WTC11 (cell line): ENCODE results near the gene CD320. TPM values are rescaled to one million over a fixed set of nuclear protein-coding genes. Genes with fewer than 3 reads are reported as not detected.

ENCODE experiments used
- ATAC-seq: fragments of 200-7000 bp; cut with Tn5 transposase; 2 replicates; pipeline ENCODE4 v1.10.0; 2021; ENCODE audit warnings: mild to moderate bottlenecking, moderate library complexity
- CTCF ChIA-PET: fragments of 300-600 bp; sonication (Branson Sonifier 250); formaldehyde crosslinking; loops from one replicate; lab custom pipeline; 2021; ENCODE audit warnings: antibody characterized with exemption; lab: Charles Lee
- POLR2A ChIA-PET: fragments of 350-600 bp; sonication (Branson Sonifier 250); formaldehyde crosslinking; loops from one replicate; lab custom pipeline; 2021; ENCODE audit warnings: antibody characterized with exemption; lab: Charles Lee
- DNase-seq: peaks from one replicate; pipeline ENCODE4 v3.0.0; 2021; ENCODE audit warnings: low spot score
- H3K27ac Mint-ChIP-seq: 2 replicates; pipeline ENCODE4 v1.8.0; 2021; ENCODE audit warnings: mixed read lengths
- H3K27me3 Mint-ChIP-seq: 2 replicates; pipeline ENCODE4 v1.8.0; 2021; ENCODE audit warnings: low read depth, mild to moderate bottlenecking, moderate library complexity, mixed read lengths
- H3K36me3 Mint-ChIP-seq: 2 replicates; pipeline ENCODE4 v1.8.0; 2021; ENCODE audit warnings: mixed read lengths
- H3K4me1 Mint-ChIP-seq: 2 replicates; pipeline ENCODE4 v1.8.0; 2022; ENCODE audit warnings: mixed read lengths
- H3K4me3 Mint-ChIP-seq: 2 replicates; pipeline ENCODE4 v1.8.0; 2021; ENCODE audit warnings: mild to moderate bottlenecking, moderate library complexity, mixed read lengths
- H3K9me3 Mint-ChIP-seq: 2 replicates; pipeline ENCODE4 v1.8.0; 2021; ENCODE audit warnings: mixed read lengths
- AR ChIP-seq: fragments of 250-450 bp; sonication (Bioruptor Pico); IDR thresholded peaks from 2 replicates; pipeline ENCODE4 v1.9.0; 2021; ENCODE audit warnings: mild to moderate bottlenecking
- ATF3 ChIP-seq: sonication (generic); formaldehyde crosslinking; conservative IDR thresholded peaks from 2 replicates; pipeline ENCODE4 v1.8.1; 2022; ENCODE audit warnings: mild to moderate bottlenecking, missing genetic modification reagents
- CBFB ChIP-seq: sonication (generic); formaldehyde crosslinking; IDR thresholded peaks from 2 replicates; pipeline ENCODE4 v1.8.1; 2022; ENCODE audit warnings: mild to moderate bottlenecking, low read depth, missing genetic modification reagents
- CREM ChIP-seq: sonication (generic); formaldehyde crosslinking; IDR thresholded peaks from 2 replicates; pipeline ENCODE4 v1.8.1; 2022; ENCODE audit warnings: mild to moderate bottlenecking, missing genetic modification reagents, moderate library complexity
- EMX1 ChIP-seq: fragments of 250-450 bp; sonication (Bioruptor Pico); IDR thresholded peaks from 2 replicates; pipeline ENCODE4 v1.8.0; 2021; ENCODE audit warnings: mild to moderate bottlenecking
- MAX ChIP-seq: sonication (generic); formaldehyde crosslinking; IDR thresholded peaks from 2 replicates; pipeline ENCODE4 v1.8.0; 2022; ENCODE audit warnings: mild to moderate bottlenecking, missing genetic modification reagents
- MXD4 ChIP-seq: fragments of 250-450 bp; sonication (Bioruptor Pico); IDR thresholded peaks from 2 replicates; pipeline ENCODE4 v1.8.0; 2021; ENCODE audit warnings: mild to moderate bottlenecking, moderate library complexity, borderline replicate concordance
- NFATC4 ChIP-seq: fragments of 250-450 bp; sonication (Bioruptor Pico); IDR thresholded peaks from 2 replicates; pipeline ENCODE4 v1.9.0; 2021; ENCODE audit warnings: mild to moderate bottlenecking
- NR2C2 ChIP-seq: sonication (generic); formaldehyde crosslinking; IDR thresholded peaks from 2 replicates; pipeline ENCODE4 v1.8.0; 2022; ENCODE audit warnings: mild to moderate bottlenecking, missing genetic modification reagents
- NR3C1 ChIP-seq: sonication (generic); formaldehyde crosslinking; conservative IDR thresholded peaks from 2 replicates; pipeline ENCODE4 v1.8.1; 2023; ENCODE audit warnings: low read depth, mild to moderate bottlenecking, missing genetic modification reagents
- STAT6 ChIP-seq: sonication (generic); formaldehyde crosslinking; conservative IDR thresholded peaks from 2 replicates; pipeline ENCODE4 v1.8.1; 2023; ENCODE audit warnings: mild to moderate bottlenecking, low read depth, missing genetic modification reagents, moderate library complexity
- TEAD4 ChIP-seq: sonication (generic); formaldehyde crosslinking; IDR thresholded peaks from 2 replicates; pipeline ENCODE4 v1.8.0; 2022; ENCODE audit warnings: mild to moderate bottlenecking, missing genetic modification reagents
- ZMAT4 ChIP-seq: fragments of 250-450 bp; sonication (Bioruptor Pico); IDR thresholded peaks from 2 replicates; pipeline ENCODE4 v1.9.0; 2021; ENCODE audit warnings: mild to moderate bottlenecking
- ZNF423 ChIP-seq: fragments of 250-450 bp; sonication (Bioruptor Pico); IDR thresholded peaks from 2 replicates; pipeline ENCODE4 v2.1.2; 2022; ENCODE audit warnings: mild to moderate bottlenecking, moderate library complexity
- ZNF671 ChIP-seq: fragments of 250-450 bp; sonication (Bioruptor Pico); IDR thresholded peaks from 2 replicates; pipeline ENCODE4 v1.8.0; 2021; ENCODE audit warnings: mild to moderate bottlenecking
- total RNA-seq: library from RNA; stranded (reverse); gene quantifications from 3 replicates; pipeline ENCODE4 v1.2.3, GENCODE V29; 2021

The CD320 gene
- total RNA-seq, 1 experiment from 2014 or later = 107 TPM

GRCh38 chr19:8259142-8259921 is 48.8 kb downstream of the CD320 start (continued):
- TF ChIP-seq STAT6 (CRISPR knock-in tag) = no peak

GRCh38 chr19:8257052-8257443 is 51.1 kb downstream of the CD320 start:
- ATAC-seq (peak; percentile 9; the same call in 1 of the 2 replicates), DNase-seq (no peak)
- Mint-ChIP-seq H3K27ac (no peak overlapping the region), H3K36me3 (peaks cover 40% of the 10 kb centered on the region), H3K27me3 (no peaks in the 10 kb centered on the region), H3K9me3 (no peaks in the 10 kb centered on the region), H3K4me3 (no peak overlapping the region), H3K4me1 (peaks cover 12% of the 10 kb centered on the region)
- no peak for TF ChIP-seq ZMAT4 (CRISPR knock-in tag)
- no peak for TF ChIP-seq MXD4
- TF ChIP-seq ZNF423 = no peak
- TF ChIP-seq NR2C2 (CRISPR knock-in tag) = no peak
- TF ChIP-seq MAX (CRISPR knock-in tag) = no peak
- no peak for TF ChIP-seq EMX1 (CRISPR knock-in tag)
- TF ChIP-seq CBFB (CRISPR knock-in tag) = no peak
- no peak for TF ChIP-seq NFATC4 (CRISPR knock-in tag)
- TF ChIP-seq TEAD4 = no peak
- no peak for TF ChIP-seq CREM
- TF ChIP-seq STAT6 (CRISPR knock-in tag) = no peak
- TF ChIP-seq ZNF671 = no peak
- no peak for TF ChIP-seq NR3C1
- TF ChIP-seq AR (CRISPR knock-in tag) = no peak
- TF ChIP-seq ATF3 (CRISPR knock-in tag) = no peak
- ChIA-PET POLR2A (interaction anchor here (0.6 kb wide), 1 partner anchor 133 kb away, joined by 4 read pairs; the partner anchor contains the start of gene RAB11B), CTCF (interaction anchor here (0.8 to 1.5 kb wide), 3 partner anchors 20 to 102 kb away, joined by 4 to 6 read pairs (median 4); no protein-coding TSS in a partner anchor)
